ENCODE data around the gene M6PR. TPM values are rescaled to one million over a fixed set of nuclear protein-coding genes. Genes with fewer than 3 reads are reported as not detected.

The M6PR gene
- total and polyA plus RNA-seq, 10 of the 15 experiments (the other 5 are each of a cell fraction or from before 2014, with no cell fraction given) = 65.4 to 209 (median 139) TPM

DNA sequence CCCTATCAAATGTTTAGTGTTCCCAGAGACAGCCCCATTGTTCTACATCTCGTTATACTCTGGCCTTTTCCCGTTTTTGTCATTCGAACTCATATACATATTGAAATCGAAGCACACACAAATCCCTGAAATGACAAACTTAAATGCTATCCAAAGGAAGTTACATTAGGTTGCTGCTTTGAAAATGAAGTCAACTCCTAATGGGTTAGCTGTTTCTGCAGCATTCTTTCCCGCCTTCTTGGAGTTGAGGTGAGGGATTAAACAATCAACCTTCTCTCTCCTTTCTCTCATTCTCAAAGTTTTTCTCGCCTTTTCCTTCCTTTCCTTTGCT is 35.8 kb downstream of the M6PR start:
- TF ChIP-seq, protein P1, sequence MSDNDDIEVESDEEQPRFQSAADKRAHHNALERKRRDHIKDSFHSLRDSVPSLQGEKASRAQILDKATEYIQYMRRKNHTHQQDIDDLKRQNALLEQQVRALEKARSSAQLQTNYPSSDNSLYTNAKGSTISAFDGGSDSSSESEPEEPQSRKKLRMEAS (IDR thresholded peaks at IDR 0.05; ENCODE audit: low read depth, low read length) = no peak
- TF ChIP-seq EED (IDR thresholded peaks at IDR 0.05; ENCODE audit: low read depth) = no peak
- no peak for TF ChIP-seq MXI1 (IDR thresholded peaks at IDR 0.05; ENCODE audit: low read depth, low read length)
- TF ChIP-seq IRF4 (IDR thresholded peaks at IDR 0.05; ENCODE audit: low read depth, low read length) = no peak
- no peak for TF ChIP-seq ZNF274 (IDR thresholded peaks at IDR 0.05; ENCODE audit: insufficient read depth, insufficient read length)
- TF ChIP-seq, protein P2, sequence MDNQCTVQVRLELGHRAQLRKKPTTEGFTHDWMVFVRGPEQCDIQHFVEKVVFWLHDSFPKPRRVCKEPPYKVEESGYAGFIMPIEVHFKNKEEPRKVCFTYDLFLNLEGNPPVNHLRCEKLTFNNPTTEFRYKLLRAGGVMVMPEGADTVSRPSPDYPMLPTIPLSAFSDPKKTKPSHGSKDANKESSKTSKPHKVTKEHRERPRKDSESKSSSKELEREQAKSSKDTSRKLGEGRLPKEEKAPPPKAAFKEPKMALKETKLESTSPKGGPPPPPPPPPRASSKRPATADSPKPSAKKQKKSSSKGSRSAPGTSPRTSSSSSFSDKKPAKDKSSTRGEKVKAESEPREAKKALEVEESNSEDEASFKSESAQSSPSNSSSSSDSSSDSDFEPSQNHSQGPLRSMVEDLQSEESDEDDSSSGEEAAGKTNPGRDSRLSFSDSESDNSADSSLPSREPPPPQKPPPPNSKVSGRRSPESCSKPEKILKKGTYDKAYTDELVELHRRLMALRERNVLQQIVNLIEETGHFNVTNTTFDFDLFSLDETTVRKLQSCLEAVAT (IDR thresholded peaks at IDR 0.05) = no peak
- TF ChIP-seq, protein P3, sequence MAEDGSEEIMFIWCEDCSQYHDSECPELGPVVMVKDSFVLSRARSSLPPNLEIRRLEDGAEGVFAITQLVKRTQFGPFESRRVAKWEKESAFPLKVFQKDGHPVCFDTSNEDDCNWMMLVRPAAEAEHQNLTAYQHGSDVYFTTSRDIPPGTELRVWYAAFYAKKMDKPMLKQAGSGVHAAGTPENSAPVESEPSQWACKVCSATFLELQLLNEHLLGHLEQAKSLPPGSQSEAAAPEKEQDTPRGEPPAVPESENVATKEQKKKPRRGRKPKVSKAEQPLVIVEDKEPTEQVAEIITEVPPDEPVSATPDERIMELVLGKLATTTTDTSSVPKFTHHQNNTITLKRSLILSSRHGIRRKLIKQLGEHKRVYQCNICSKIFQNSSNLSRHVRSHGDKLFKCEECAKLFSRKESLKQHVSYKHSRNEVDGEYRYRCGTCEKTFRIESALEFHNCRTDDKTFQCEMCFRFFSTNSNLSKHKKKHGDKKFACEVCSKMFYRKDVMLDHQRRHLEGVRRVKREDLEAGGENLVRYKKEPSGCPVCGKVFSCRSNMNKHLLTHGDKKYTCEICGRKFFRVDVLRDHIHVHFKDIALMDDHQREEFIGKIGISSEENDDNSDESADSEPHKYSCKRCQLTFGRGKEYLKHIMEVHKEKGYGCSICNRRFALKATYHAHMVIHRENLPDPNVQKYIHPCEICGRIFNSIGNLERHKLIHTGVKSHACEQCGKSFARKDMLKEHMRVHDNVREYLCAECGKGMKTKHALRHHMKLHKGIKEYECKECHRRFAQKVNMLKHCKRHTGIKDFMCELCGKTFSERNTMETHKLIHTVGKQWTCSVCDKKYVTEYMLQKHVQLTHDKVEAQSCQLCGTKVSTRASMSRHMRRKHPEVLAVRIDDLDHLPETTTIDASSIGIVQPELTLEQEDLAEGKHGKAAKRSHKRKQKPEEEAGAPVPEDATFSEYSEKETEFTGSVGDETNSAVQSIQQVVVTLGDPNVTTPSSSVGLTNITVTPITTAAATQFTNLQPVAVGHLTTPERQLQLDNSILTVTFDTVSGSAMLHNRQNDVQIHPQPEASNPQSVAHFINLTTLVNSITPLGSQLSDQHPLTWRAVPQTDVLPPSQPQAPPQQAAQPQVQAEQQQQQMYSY (CRISPR knock-in tag; IDR thresholded peaks at IDR 0.05) = no peak
- TF ChIP-seq MYC (IDR thresholded peaks at IDR 0.05; ENCODE audit: insufficient read depth, insufficient read length, insufficient replicate concordance, low read length, severe bottlenecking) = no peak
- TF ChIP-seq IKZF2 (IDR thresholded peaks at IDR 0.05) = no peak
- no peak for TF ChIP-seq TCF12 (IDR thresholded peaks at IDR 0.05; ENCODE audit: low read depth, low read length)
- no peak for TF ChIP-seq FOXK2 (IDR thresholded peaks at IDR 0.05)
- peak overlapping the region; percentile 66 for H3K4me2 ChIP-seq (ENCODE audit: control insufficient read depth, insufficient read depth)
- no peak for ATAC-seq
- no peaks in the 10 kb centered on the region for H3K79me2 ChIP-seq (ENCODE audit: control insufficient read depth, insufficient read depth, low read length)
- H3K27me3 ChIP-seq (replicated peaks in 1 of 2; ENCODE audit: control insufficient read depth in 2 of 2, insufficient read depth in 2 of 2, low read length in 1 of 2) = no peaks in the 10 kb centered on the region; a peak in 1 of 4 replicates
- H4K20me1 ChIP-seq (ENCODE audit: control insufficient read depth, insufficient read depth) = no peaks in the 10 kb centered on the region
- H3K9ac ChIP-seq (ENCODE audit: control insufficient read depth, insufficient read depth, low read length) = no peak overlapping the region
- in situ Hi-C loops (cut with MboI) = no loop called here
- H2AFZ ChIP-seq (ENCODE audit: control insufficient read depth, low read depth, low read length) = peak overlapping the region; percentile 61
- ChIA-PET SMC1A (ENCODE audit: uncharacterized antibody, unreplicated experiment) (interaction anchor here (1.5 to 2.8 kb wide), 3 partner anchors 34 to 124 kb away, joined by 4 to 12 read pairs (median 8); partner anchors contain the start of gene M6PR), POLR2A (no interaction called here), CTCF (interaction anchor here (0.9 to 1.9 kb wide), 2 partner anchors 125 to 369 kb away, joined by 4 to 7 read pairs; no protein-coding TSS in a partner anchor), RAD21 (ENCODE audit: unreplicated experiment) (interaction anchor here (2.1 kb wide), 1 partner anchor 35 kb away, joined by 14 read pairs; the partner anchor contains the start of gene M6PR)
- no peaks in the 10 kb centered on the region for H3K36me3 ChIP-seq (ENCODE audit: control insufficient read depth in 2 of 2, insufficient read depth in 2 of 2, low read length in 1 of 2)
- peaks cover 4% of the 10 kb centered on the region for H3K4me1 ChIP-seq (ENCODE audit: control insufficient read depth, insufficient read depth, low read length)
- peak overlapping the region; percentile 74; the same call in 1 of the 2 replicates for H3K4me3 ChIP-seq
- no peak for DNase-seq (ENCODE audit: low read depth, low spot score)
- FAIRE-seq = no peak
- 19% methylated on average over 6 of the region's 6 CpGs for WGBS (ENCODE audit: insufficient coverage, insufficient replicate concordance, low lambda C conversion rate, missing lambda C conversion rate)
- no peaks in the 10 kb centered on the region for H3K9me3 ChIP-seq (replicated peaks; ENCODE audit: control insufficient read depth, insufficient read depth, low read length)
- BruUV-seq (replicated peaks) = no TSS peak
- H3K27ac ChIP-seq (ENCODE audit: control insufficient read depth, insufficient read depth) = no peak overlapping the region
- intact Hi-C loops (cut with micrococcal nuclease; ENCODE audit: unreplicated experiment) = loop anchor here (10.0 kb wide), 1 partner anchor 131 kb away; no protein-coding TSS in a partner anchor

Measured in GM12878 (cell line).